K562 (cell line): ENCODE results near the gene CADM2. TPM values are rescaled to one million over a fixed set of nuclear protein-coding genes. Genes with fewer than 3 reads are reported as not detected.

Source experiments
- ATAC-seq: fragments of 200-7000 bp; cut with Tn5 transposase; 3 replicates; pipeline ENCODE4 v1.9.1; 2020; ENCODE audit warnings: moderate library complexity
- BruUV-seq: library from RNA; stranded (reverse); fragments of 400-500 nt; replicated peaks from 2 replicates; lab custom pipeline; 2021; lab: Mats Ljungman, UMichigan
- CTCF ChIA-PET: fragments of 300-600 bp; formaldehyde crosslinking; extraction: SDS; loops from one replicate; lab custom pipeline; 2021; ENCODE audit warnings: low intra/inter-chr PET ratio; lab: Yijun Ruan, JAX
- POLR2A ChIA-PET: fragments of 300-600, 350-650 bp; sonication (Branson Sonifier 250); formaldehyde crosslinking; extraction: SDS; loops from one replicate; lab custom pipeline; 2021; ENCODE audit warnings: antibody characterized with exemption, inconsistent platforms; lab: Yijun Ruan, JAX
- DNase-seq, 4 experiments: peaks; one replicate each; pipeline versions ENCODE4 v3.0.0 to v3.0.0-alpha.2; 2011 to 2018; ENCODE audit warnings: low spot score in 3 of 4, mixed read lengths in 3 of 4; ENCODE audit errors: extremely low read depth in 1 of 4
- FAIRE-seq: peaks from 2 replicates; lab custom pipeline; 2011; peaks lifted over from hg19 to GRCh38; lab: Jason Lieb, UNC
- H2AFZ ChIP-seq: 2 replicates; pipeline ENCODE4 v1.6.0; 2011; ENCODE audit warnings: low read depth, low read length, control low read depth, inconsistent platforms
- H3K27ac ChIP-seq: fragments of 200-600 bp; 3 replicates; pipeline ENCODE4 v1.8.0; 2011; ENCODE audit warnings: low read depth, mild to moderate bottlenecking, control low read depth, inconsistent platforms, low read length, moderate library complexity, mixed read lengths; ENCODE audit errors: extremely low read depth
- H3K27me3 ChIP-seq, 2 experiments: fragments of 300-600 bp in 1 of 2; 2 replicates in 1 of 2; 3 replicates in 1 of 2; pipeline versions ENCODE4 v1.6.0 to v1.8.0; 2011; ENCODE audit warnings: inconsistent platforms in 2 of 2, low read length in 2 of 2, mild to moderate bottlenecking in 1 of 2, mixed read lengths in 1 of 2, moderate library complexity in 1 of 2; ENCODE audit not compliant: control insufficient read depth in 2 of 2, insufficient read depth in 2 of 2
- H3K36me3 ChIP-seq: fragments of 300-600 bp; 3 replicates; pipeline ENCODE4 v1.8.0; 2011; ENCODE audit warnings: mild to moderate bottlenecking, low read length, inconsistent platforms; ENCODE audit not compliant: control insufficient read depth, insufficient read depth
- H3K4me1 ChIP-seq, 2 experiments: fragments of 200-600 bp in 1 of 2; replicated peaks in 1 of 2; 2 replicates in 1 of 2; 3 replicates in 1 of 2; pipeline versions ENCODE4 v1.5.1 to v1.8.0; 2011; ENCODE audit warnings: inconsistent platforms in 2 of 2, low read length in 2 of 2, mild to moderate bottlenecking in 1 of 2, mixed read lengths in 1 of 2, moderate library complexity in 1 of 2; ENCODE audit not compliant: control insufficient read depth in 2 of 2, insufficient read depth in 2 of 2
- H3K4me2 ChIP-seq: 2 replicates; pipeline ENCODE4 v1.6.1; 2011; ENCODE audit warnings: low read length, control low read depth, inconsistent platforms, mixed read lengths; ENCODE audit not compliant: insufficient read depth
- H3K4me3 ChIP-seq: fragments of 200-600 bp; sonication (generic), shearing (Covaris generic); 2 replicates; pipeline ENCODE4 v1.5.1; 2016; ENCODE audit warnings: control low read depth, inconsistent platforms
- H3K79me2 ChIP-seq: fragments of 200-600 bp; 3 replicates; pipeline ENCODE4 v1.8.0; 2011; ENCODE audit warnings: low read length, inconsistent platforms; ENCODE audit not compliant: control insufficient read depth, insufficient read depth
- H3K9ac ChIP-seq, 2 experiments: 2 replicates each; pipeline versions ENCODE4 v1.6.0 to v1.6.1; 2011; ENCODE audit warnings: low read depth in 2 of 2, low read length in 2 of 2, control low read depth in 1 of 2, inconsistent platforms in 1 of 2, mild to moderate bottlenecking in 1 of 2, mixed read lengths in 1 of 2; ENCODE audit not compliant: insufficient read depth in 1 of 2
- H3K9me1 ChIP-seq: one replicate; pipeline ENCODE4 v1.6.0; 2011; ENCODE audit warnings: inconsistent platforms, mild to moderate bottlenecking, low read length, moderate library complexity; ENCODE audit not compliant: control insufficient read depth, insufficient read depth
- H3K9me3 ChIP-seq: replicated peaks from 2 replicates; pipeline ENCODE4 v1.5.1; 2011; ENCODE audit warnings: low read depth, low read length, inconsistent platforms; ENCODE audit not compliant: control insufficient read depth, insufficient read depth
- H4K20me1 ChIP-seq: replicated peaks from 2 replicates; pipeline ENCODE4 v1.6.1; 2011; ENCODE audit warnings: low read length, inconsistent platforms, mixed read lengths; ENCODE audit not compliant: control insufficient read depth, insufficient read depth
- BRD9 ChIP-seq: fragments of 450-650 bp; IDR thresholded peaks from 2 replicates; pipeline ENCODE4 v1.6.1; 2018; ENCODE audit warnings: low read depth; ENCODE audit not compliant: partially characterized antibody
- C11orf30 ChIP-seq: fragments of 450-650 bp; IDR thresholded peaks from 2 replicates; pipeline ENCODE4 v1.6.1; 2016; ENCODE audit warnings: low read depth, mild to moderate bottlenecking
- ELF4 ChIP-seq: fragments of 450-650 bp; formaldehyde crosslinking; IDR thresholded peaks from 2 replicates; pipeline ENCODE4 v1.4.0; 2022; ENCODE audit warnings: missing genetic modification characterization
- FOXK1 ChIP-seq: sonication (generic); formaldehyde crosslinking; IDR thresholded peaks from 2 replicates; pipeline ENCODE4 v1.8.0; 2022; ENCODE audit warnings: missing genetic modification reagents, mild to moderate bottlenecking, borderline replicate concordance
- GATA2 ChIP-seq: sonication (generic); formaldehyde crosslinking; IDR thresholded peaks from 2 replicates; pipeline ENCODE4 v1.4.0; 2020; ENCODE audit warnings: mild to moderate bottlenecking, missing genetic modification reagents
- HDAC1 ChIP-seq, 2 experiments: fragments of 450-650 bp; IDR thresholded peaks; 2 replicates each; pipeline ENCODE4 v1.6.1; 2016 to 2017; ENCODE audit warnings: inconsistent platforms in 1 of 2, mild to moderate bottlenecking in 1 of 2, moderate library complexity in 1 of 2
- HIVEP1 ChIP-seq: fragments of 250-450 bp; sonication (Bioruptor Pico); IDR thresholded peaks from 2 replicates; pipeline ENCODE4 v1.4.0; 2020; ENCODE audit warnings: mild to moderate bottlenecking
- ILK ChIP-seq: fragments of 450-650 bp; IDR thresholded peaks from 2 replicates; pipeline ENCODE4 v1.6.1; 2016; ENCODE audit warnings: missing genetic modification characterization, low read depth, mild to moderate bottlenecking, missing compliant biosample characterization, moderate library complexity, borderline replicate concordance
- MAFK ChIP-seq: IDR thresholded peaks from 2 replicates; pipeline ENCODE4 v1.6.1; 2011; ENCODE audit warnings: low read length, improper control_type of control experiment
- NFIC ChIP-seq: fragments of 450-650 bp; IDR thresholded peaks from 2 replicates; pipeline ENCODE4 v1.6.1; 2017; ENCODE audit warnings: mild to moderate bottlenecking, inconsistent platforms
- NR2C1 ChIP-seq, 2 experiments: fragments of 450-650 bp; IDR thresholded peaks; 2 replicates each; pipeline ENCODE4 v1.6.1; 2017; ENCODE audit warnings: mild to moderate bottlenecking in 2 of 2, antibody characterized with exemption in 1 of 2, inconsistent platforms in 1 of 2, missing compliant biosample characterization in 1 of 2, missing genetic modification characterization in 1 of 2
- NR4A1 ChIP-seq, 2 experiments: fragments of 250-450 bp in 1 of 2; fragments of 450-650 bp in 1 of 2; sonication (Bioruptor Pico) in 1 of 2; IDR thresholded peaks; 2 replicates each; pipeline versions ENCODE4 v1.4.0 to v1.6.1; 2016 to 2020; ENCODE audit warnings: mild to moderate bottlenecking in 2 of 2, missing compliant biosample characterization in 1 of 2, missing genetic modification characterization in 1 of 2, moderate library complexity in 1 of 2
- POLR2AphosphoS5 ChIP-seq: IDR thresholded peaks from 2 replicates; pipeline ENCODE4 v1.6.1; 2011; ENCODE audit warnings: mild to moderate bottlenecking, low read depth, low read length, moderate library complexity; ENCODE audit not compliant: control insufficient read depth, insufficient read depth
- SP1 ChIP-seq: sonication (generic); formaldehyde crosslinking; IDR thresholded peaks from 2 replicates; pipeline ENCODE4 v1.8.1; 2022; ENCODE audit warnings: mild to moderate bottlenecking, missing genetic modification reagents
- TGIF2 ChIP-seq: sonication (generic); formaldehyde crosslinking; IDR thresholded peaks from 2 replicates; pipeline ENCODE4 v1.8.1; 2022; ENCODE audit warnings: mild to moderate bottlenecking, missing genetic modification reagents, moderate library complexity
- ZFX ChIP-seq: sonication (generic); formaldehyde crosslinking; IDR thresholded peaks from 2 replicates; pipeline ENCODE4 v1.8.0; 2022; ENCODE audit warnings: mild to moderate bottlenecking, missing genetic modification reagents, moderate library complexity
- ZNF785 ChIP-seq: fragments of 250-450 bp; sonication (Bioruptor Pico); IDR thresholded peaks from 2 replicates; pipeline ENCODE4 v1.4.0; 2020; ENCODE audit warnings: mild to moderate bottlenecking
- WGBS: fragments of 100-300 bp; shearing (Covaris generic); methylation state at CpG from one replicate; pipeline ENCODE4 v1.1.6; 2016; ENCODE audit warnings: low coverage, mixed read lengths; ENCODE audit not compliant: insufficient coverage; ENCODE audit errors: missing lambda C conversion rate; 5-methylcytosine and 5-hydroxymethylcytosine counted together
- in situ Hi-C: fragments of 300-500 bp; cut with MboI; formaldehyde crosslinking; loops from 4 replicates; pipeline ENCODE4 v1.15.0; 2018; ENCODE audit warnings: inconsistent platforms, mixed read lengths
- intact Hi-C: fragments of 100-400 bp; cut with micrococcal nuclease; formaldehyde crosslinking; loops from 2 replicates; pipeline ENCODE4 v1.14.2; 2022
- polyA plus RNA-seq, 8 experiments: library from polyadenylated mRNA; depleted of rRNA in 4 of 8; stranded (reverse) in 5 of 8; unstranded in 3 of 8; fragments of >200 nt; fragmentation: Nextera tagmentation in 2 of 8; fragmentation: Illumina TruSeq in 1 of 8; extraction: Ambion mirVana in 2 of 8; extraction: Trizol in 1 of 8; gene quantifications; 2 replicates each; pipeline versions ENCODE4 v1.2.1 to v1.2.3, GENCODE V29; 2011 to 2014; ENCODE audit warnings: inconsistent platforms in 1 of 8, missing spikeins in 1 of 8
- total RNA-seq, 7 experiments: library from RNA; depleted of rRNA in 6 of 7; stranded (reverse); fragments of >200 nt in 6 of 7; fragmentation: Illumina TruSeq in 2 of 7; extraction: Trizol in 2 of 7; gene quantifications; 2 replicates each; pipeline versions ENCODE4 v1.2.1 to v1.2.3, GENCODE V29; 2011 to 2021; ENCODE audit warnings: low replicate concordance in 1 of 7

The CADM2 gene
- total and polyA plus RNA-seq, 9 of the 15 experiments (the other 6 are each of a cell fraction or from before 2014, with no cell fraction given), result 0.11 to 3.2 (median 0.95) TPM

- TF ChIP-seq TGIF2 (CRISPR knock-in tag), result no peak
- no peak for TF ChIP-seq HDAC1 (IDR thresholded peaks at IDR 0.05)
- no peak for TF ChIP-seq ELF4
Measured at GRCh38 chr3:85781806-85782205, 823.0 kb downstream of the CADM2 start (continued).

DNA sequence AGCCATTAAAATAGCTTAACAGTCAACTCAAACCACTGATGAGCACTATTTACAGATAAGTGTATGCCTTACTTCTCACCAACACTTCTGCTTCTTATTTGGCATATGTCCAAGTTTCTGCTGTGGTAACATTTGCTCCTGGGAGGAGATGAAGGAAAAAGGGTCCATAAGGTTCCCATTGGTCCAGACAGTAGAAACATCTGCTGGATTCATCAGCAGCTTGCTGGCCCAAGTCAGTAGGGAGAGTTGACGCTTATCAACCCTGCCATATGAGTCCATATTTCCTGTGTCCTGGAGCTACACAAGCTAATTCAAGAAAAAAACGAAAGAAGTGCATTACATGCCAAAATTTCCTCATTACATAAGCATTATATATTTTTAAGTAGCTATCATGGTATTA is 824.5 kb downstream of the CADM2 start:
- no peak overlapping the region for H3K4me3 ChIP-seq
- no peak overlapping the region for H3K27ac ChIP-seq
- TF ChIP-seq ZFX (CRISPR knock-in tag) (no peak), NFIC (peak; percentile 40; the same call in 1 of the 2 replicates)
- ATAC-seq, result no peak
- H3K4me1 ChIP-seq, result no peaks in the 10 kb centered on the region
- H3K4me2 ChIP-seq, result no peak overlapping the region
- ChIA-PET CTCF (no interaction called here), POLR2A (no interaction called here)
- intact Hi-C loops (no loop called here), in situ Hi-C loops (no loop called here)
- no peaks in the 10 kb centered on the region for H4K20me1 ChIP-seq
- 0% methylated on average over 2 of the region's 2 CpGs for WGBS
- H3K79me2 ChIP-seq, result no peaks in the 10 kb centered on the region
- no peak for FAIRE-seq
- no peaks in the 10 kb centered on the region for H3K9me3 ChIP-seq
- BruUV-seq, result no TSS peak
- no peak overlapping the region for H2AFZ ChIP-seq
- no peak overlapping the region for H3K9ac ChIP-seq
- no peak for DNase-seq
- no peaks in the 10 kb centered on the region for H3K27me3 ChIP-seq
- H3K9me1 ChIP-seq, result no peaks in the 10 kb centered on the region
- H3K36me3 ChIP-seq, result no peaks in the 10 kb centered on the region

DNA sequence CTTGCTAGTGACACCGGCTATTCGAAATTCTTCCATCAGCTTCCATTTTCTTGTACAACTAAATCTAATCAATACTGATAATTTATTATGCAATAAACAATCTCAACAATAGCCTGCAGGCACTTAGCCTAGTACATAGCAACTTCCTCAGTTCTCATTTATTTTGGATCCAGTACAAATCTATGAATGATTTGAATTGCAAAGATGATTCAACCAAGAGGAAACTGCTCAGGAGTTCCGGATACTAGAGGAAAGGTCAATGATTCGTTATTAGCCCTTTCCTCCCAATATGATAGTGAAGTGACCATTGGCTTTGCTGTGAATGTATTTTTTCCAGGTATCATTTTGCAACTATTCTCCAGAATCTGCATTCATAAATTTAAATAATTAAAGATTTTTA is 827.0 kb downstream of the CADM2 start:
- no peaks in the 10 kb centered on the region for H4K20me1 ChIP-seq
- ATAC-seq (no peak), DNase-seq (no peak), FAIRE-seq (no peak)
- no peaks in the 10 kb centered on the region for H3K4me1 ChIP-seq
- H3K79me2 ChIP-seq, result no peaks in the 10 kb centered on the region
- no peak overlapping the region for H3K4me2 ChIP-seq
- no peak overlapping the region for H3K27ac ChIP-seq
- BruUV-seq, result no TSS peak
- H3K9me3 ChIP-seq, result no peaks in the 10 kb centered on the region
- ChIA-PET CTCF (no interaction called here), POLR2A (no interaction called here)
- H3K9ac ChIP-seq, result no peak overlapping the region
- no peaks in the 10 kb centered on the region for H3K9me1 ChIP-seq
- in situ Hi-C loops, result no loop called here
- no peak overlapping the region for H3K4me3 ChIP-seq
- TF ChIP-seq POLR2AphosphoS5, result no peak
- no peak for TF ChIP-seq FOXK1 (CRISPR knock-in tag)
- TF ChIP-seq GATA2, result no peak
- no peak for TF ChIP-seq SP1 (CRISPR knock-in tag)
- no peak for TF ChIP-seq HIVEP1 (CRISPR knock-in tag)
- TF ChIP-seq MAFK, result no peak
- no peak for TF ChIP-seq NR4A1 (CRISPR knock-in tag; IDR thresholded peaks at IDR 0.05)
- TF ChIP-seq NR4A1 (tag; IDR thresholded peaks at IDR 0.05), result no peak
- TF ChIP-seq NR2C1 (IDR thresholded peaks at IDR 0.05), result no peak
- no peak for TF ChIP-seq NR2C1 (tag; IDR thresholded peaks at IDR 0.05)
- no peak for TF ChIP-seq ILK (tag)
- TF ChIP-seq BRD9, result no peak
- TF ChIP-seq C11orf30, result no peak
- no peak for TF ChIP-seq ZNF785 (CRISPR knock-in tag)
- H3K27me3 ChIP-seq, result no peaks in the 10 kb centered on the region
- no peak overlapping the region for H2AFZ ChIP-seq
- 0% methylated on average over 4 of the region's 4 CpGs for WGBS
- H3K36me3 ChIP-seq, result no peaks in the 10 kb centered on the region
- intact Hi-C loops, result no loop called here
